Omental fat pad (tissue), 4 donors: ENCODE results near the gene DOCK2. TPM values are rescaled to one million over a fixed set of nuclear protein-coding genes. Genes with fewer than 3 reads are reported as not detected.
"Not testable (repeated sequence)": the region's sequence is repeated elsewhere in the genome, so short reads cannot be mapped to it uniquely, and the experiment has no call there.

Experiments
- ATAC-seq: fragments of 150-250 bp; one replicate; pipeline ENCODE4 v1.9.1; 2016; ENCODE audit warnings: mild to moderate bottlenecking, moderate library complexity; ENCODE audit not compliant: low FRiP score
- DNase-seq: peaks from one replicate; pipeline ENCODE4 v3.0.0-alpha.2; 2019; ENCODE audit warnings: low spot score
- total RNA-seq, 4 donors: library from RNA; depleted of rRNA; stranded (reverse); fragments of >200 nt; gene quantifications; one replicate each; pipeline ENCODE4 v1.1.0, GENCODE V29; 2016
- TF ChIP-seq, protein P1 (sequence below), 3 donors: fragments of 450-650 bp; IDR thresholded peaks; one replicate each; pipeline ENCODE4 v1.5.1; 2016 to 2017; ENCODE audit warnings: antibody characterized with exemption in 3 of 3, mild to moderate bottlenecking in 3 of 3, moderate library complexity in 2 of 3

DOCK2 gene
- total RNA-seq, 4 donors from 2014 or later, result 28.4 to 55.6 (median 41.3) TPM

- TF ChIP-seq, protein P1, sequence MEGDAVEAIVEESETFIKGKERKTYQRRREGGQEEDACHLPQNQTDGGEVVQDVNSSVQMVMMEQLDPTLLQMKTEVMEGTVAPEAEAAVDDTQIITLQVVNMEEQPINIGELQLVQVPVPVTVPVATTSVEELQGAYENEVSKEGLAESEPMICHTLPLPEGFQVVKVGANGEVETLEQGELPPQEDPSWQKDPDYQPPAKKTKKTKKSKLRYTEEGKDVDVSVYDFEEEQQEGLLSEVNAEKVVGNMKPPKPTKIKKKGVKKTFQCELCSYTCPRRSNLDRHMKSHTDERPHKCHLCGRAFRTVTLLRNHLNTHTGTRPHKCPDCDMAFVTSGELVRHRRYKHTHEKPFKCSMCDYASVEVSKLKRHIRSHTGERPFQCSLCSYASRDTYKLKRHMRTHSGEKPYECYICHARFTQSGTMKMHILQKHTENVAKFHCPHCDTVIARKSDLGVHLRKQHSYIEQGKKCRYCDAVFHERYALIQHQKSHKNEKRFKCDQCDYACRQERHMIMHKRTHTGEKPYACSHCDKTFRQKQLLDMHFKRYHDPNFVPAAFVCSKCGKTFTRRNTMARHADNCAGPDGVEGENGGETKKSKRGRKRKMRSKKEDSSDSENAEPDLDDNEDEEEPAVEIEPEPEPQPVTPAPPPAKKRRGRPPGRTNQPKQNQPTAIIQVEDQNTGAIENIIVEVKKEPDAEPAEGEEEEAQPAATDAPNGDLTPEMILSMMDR (IDR thresholded peaks at IDR 0.05), result no peak
- ATAC-seq, result no peak
Measured at GRCh38 chr5:169826618-169827017, 189.5 kb downstream of the DOCK2 start.

DNA sequence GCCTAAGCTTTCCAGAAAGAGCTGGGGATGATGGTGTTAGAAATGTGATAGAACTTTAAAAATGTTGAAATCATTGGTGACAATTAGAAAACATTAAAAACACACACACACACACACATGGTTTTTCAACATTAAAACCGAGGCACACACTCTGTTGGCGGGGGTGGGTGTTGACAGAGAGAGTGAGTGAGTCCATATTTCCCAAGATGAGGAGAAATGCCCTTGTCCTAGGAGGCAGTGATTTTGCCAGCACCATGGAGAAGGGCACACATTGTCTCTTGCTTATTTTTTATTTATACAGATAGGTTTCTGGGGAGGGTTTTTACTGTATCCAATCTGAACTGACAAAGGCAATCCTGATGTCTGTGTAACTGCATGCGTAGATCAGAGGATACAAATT is 190.7 kb downstream of the DOCK2 start:
- ATAC-seq, result no peak
- TF ChIP-seq, protein P1 (IDR thresholded peaks at IDR 0.05), result no peak
- DNase-seq, result no peak

More at GRCh38 chr5:169826618-169827017, 189.5 kb downstream of the DOCK2 start:
- no peak for DNase-seq

- TF ChIP-seq, protein P1 (IDR thresholded peaks at IDR 0.05), result no peak
- DNase-seq (no peak), ATAC-seq (no peak)
Measured at GRCh38 chr5:169828385-169828784, 191.3 kb downstream of the DOCK2 start.

DNA sequence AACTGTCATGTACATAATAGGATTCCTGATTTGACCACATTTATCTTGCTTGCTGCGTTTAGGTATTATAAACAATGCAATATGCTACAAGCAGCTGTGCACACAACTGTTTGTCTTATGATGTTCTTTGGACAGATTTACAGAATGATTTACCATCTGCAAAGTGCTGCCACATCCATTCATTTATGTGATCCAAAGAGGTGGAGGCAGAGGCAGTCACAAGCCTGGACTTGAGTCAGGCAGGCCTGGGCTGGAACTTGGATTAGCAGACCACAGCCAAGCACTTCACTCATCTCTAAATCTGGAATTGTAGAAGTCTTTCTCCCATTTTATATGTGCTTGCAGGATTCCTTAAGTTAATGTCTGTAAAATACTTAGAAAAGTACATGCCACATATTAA is 194.3 kb downstream of the DOCK2 start:
- DNase-seq (no peak), ATAC-seq (no peak)

DNA sequence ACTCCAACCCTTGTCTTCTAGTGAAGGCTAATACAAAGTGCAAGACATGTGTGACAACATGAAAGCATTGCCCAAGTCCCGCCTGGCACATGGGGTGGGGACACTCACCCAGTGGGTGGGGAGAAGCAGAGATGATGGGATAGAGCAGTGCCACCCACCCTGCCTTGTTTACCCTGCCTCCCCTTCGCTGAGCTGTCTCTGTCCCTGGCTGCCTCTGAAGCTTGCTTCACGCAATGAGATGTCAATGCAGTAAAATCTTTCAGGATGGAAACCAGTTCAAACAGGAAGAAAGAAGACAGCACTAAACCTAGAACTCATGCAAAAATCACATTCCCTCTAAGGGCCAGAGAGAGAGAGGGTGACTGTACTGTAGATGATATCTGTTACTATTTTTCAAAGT is 195.2 kb downstream of the DOCK2 start:
- TF ChIP-seq, protein P1 (IDR thresholded peaks at IDR 0.05), result no peak
- ATAC-seq, result no peak
- DNase-seq, result no peak

More for the DNA sequence above, 194.3 kb downstream of the DOCK2 start:
- TF ChIP-seq, protein P1 (IDR thresholded peaks at IDR 0.05), result no peak

DNA sequence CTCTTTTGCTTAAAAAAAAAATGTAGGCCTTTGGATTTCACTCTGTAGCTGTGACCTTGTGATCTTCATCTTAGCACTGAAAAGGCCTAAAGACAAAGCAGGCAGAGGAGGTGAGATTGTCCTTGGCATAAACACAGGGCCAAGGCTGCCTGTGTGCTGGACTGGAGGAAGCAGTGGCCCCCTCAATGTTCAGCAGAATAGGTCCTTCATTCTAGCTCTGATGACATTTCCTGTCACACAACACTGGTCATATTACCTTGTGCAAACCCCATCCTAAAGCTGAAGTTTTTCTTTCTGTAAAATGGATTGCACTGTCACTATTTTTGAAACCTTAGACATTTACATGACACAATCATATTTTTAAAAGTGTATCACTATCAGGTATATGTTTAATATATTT is 195.8 kb downstream of the DOCK2 start:
- TF ChIP-seq, protein P1 (IDR thresholded peaks at IDR 0.05), result no peak
- DNase-seq, result no peak
- no peak for ATAC-seq

GRCh38 chr5:169833681-169834292 is 196.7 kb downstream of the DOCK2 start:
- DNase-seq, ATAC-seq: not testable (repeated sequence)

DNA sequence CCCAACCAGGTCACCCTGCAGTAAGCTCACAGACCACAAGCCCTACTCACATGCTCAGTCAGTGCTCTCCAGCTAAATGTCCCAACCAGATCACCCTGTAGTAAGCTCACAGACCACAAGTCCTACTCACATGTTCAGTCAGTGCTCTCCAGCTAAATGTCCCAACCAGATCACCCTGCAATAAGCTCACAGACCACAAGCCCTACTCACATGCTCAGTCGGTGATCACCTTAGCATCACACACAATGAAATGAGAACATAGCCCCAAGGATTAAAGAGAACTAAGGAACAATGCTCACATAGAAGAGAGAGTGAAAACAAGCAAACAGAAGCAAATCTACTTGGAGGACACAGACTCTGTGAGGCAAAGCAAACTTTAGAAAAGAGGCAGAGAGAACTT is 197.5 kb downstream of the DOCK2 start:
- not testable (repeated sequence) for DNase-seq, ATAC-seq
